ENCODE data around the gene SMTN.
"Not testable (repeated sequence)": the region's sequence is repeated elsewhere in the genome, so short reads cannot be mapped to it uniquely, and the experiment has no call there.

SMTN gene

GRCh38 chr22:31106001-31106571 is 25.0 kb downstream of the SMTN start:
- no peak for DNase-seq

- no peak for DNase-seq
These were observed 25.6 kb downstream of the SMTN start for GRCh38 chr22:31106731-31107177.

GRCh38 chr22:31107178-31107893 is 26.2 kb downstream of the SMTN start, which contains the start of gene SELENOM:
Gene SELENOM (minus strand): TSS chr22:31107568. CDS start chr22:31107505, 63 bp downstream.
- peak; percentile 69 for DNase-seq

GRCh38 chr22:31107894-31108218 is 26.7 kb downstream of the SMTN start:
- DNase-seq, result no peak

- DNase-seq, result not testable (repeated sequence)
These were observed 31.5 kb downstream of the SMTN start for GRCh38 chr22:31112547-31113091.

GRCh38 chr22:31118046-31118820 is 37.1 kb downstream of the SMTN start:
- DNase-seq, result no peak

- DNase-seq, result no peak
These were observed 38.1 kb downstream of the SMTN start for GRCh38 chr22:31119026-31119717.

GRCh38 chr22:31120230-31120629 is 39.1 kb downstream of the SMTN start:
- DNase-seq, result no peak

- DNase-seq, result no peak
These were observed 39.5 kb downstream of the SMTN start for GRCh38 chr22:31120642-31121041.

GRCh38 chr22:31121403-31121802 is 40.3 kb downstream of the SMTN start:
- DNase-seq, result no peak

- no peak for DNase-seq
These were observed 41.0 kb downstream of the SMTN start for GRCh38 chr22:31122196-31122531.

- DNase-seq, result peak; percentile 54
These were observed 41.6 kb downstream of the SMTN start, which contains the start of gene INPP5J for GRCh38 chr22:31122532-31123291. Gene INPP5J (plus strand): TSS chr22:31122966. CDS start chr22:31123015, 49 bp downstream.

GRCh38 chr22:31123292-31123602 is 42.1 kb downstream of the SMTN start:
- no peak for DNase-seq

- no peak for DNase-seq
These were observed 43.2 kb downstream of the SMTN start for GRCh38 chr22:31124290-31124689.

GRCh38 chr22:31124811-31125465 is 43.8 kb downstream of the SMTN start:
- DNase-seq, result no peak

GRCh38 chr22:31125521-31126117 is 44.5 kb downstream of the SMTN start:
- DNase-seq, result no peak

- DNase-seq, result no peak
These were observed 45.2 kb downstream of the SMTN start for GRCh38 chr22:31126128-31126868.

GRCh38 chr22:31126869-31127175 is 45.7 kb downstream of the SMTN start:
- DNase-seq, result no peak

- no peak for DNase-seq
These were observed 46.2 kb downstream of the SMTN start for GRCh38 chr22:31127181-31127772.

- no peak for DNase-seq
These were observed 47.0 kb downstream of the SMTN start for GRCh38 chr22:31128156-31128555.

GRCh38 chr22:31130873-31131272 is 49.8 kb downstream of the SMTN start:
- no peak for DNase-seq
